B cell (primary cell): ENCODE data around the gene XXYLT1. TPM values are rescaled to one million over a fixed set of nuclear protein-coding genes. Genes with fewer than 3 reads are reported as not detected.

Experiments used
- ATAC-seq: fragments of 200-7000 bp; cut with Tn5 transposase; one replicate; pipeline ENCODE4 v1.10.0; 2021; ENCODE audit warnings: low read depth, mild to moderate bottlenecking, moderate number of reproducible peaks, moderate library complexity
- CTCF ChIA-PET: fragments of 350-600 bp; sonication (Branson Sonifier 250); formaldehyde crosslinking; loops from one replicate; lab custom pipeline; 2021; ENCODE audit warnings: antibody characterized with exemption, inconsistent platforms; lab: Charles Lee
- POLR2A ChIA-PET: fragments of 350-600 bp; sonication (Branson Sonifier 250); formaldehyde crosslinking; loops from one replicate; lab custom pipeline; 2021; ENCODE audit warnings: antibody characterized with exemption; lab: Charles Lee
- DNase-seq: peaks from one replicate; pipeline ENCODE4 v3.0.0; 2013
- H2AFZ ChIP-seq: 2 replicates; pipeline ENCODE4 v1.6.1; 2012; ENCODE audit warnings: mild to moderate bottlenecking, low read depth, low read length; ENCODE audit not compliant: insufficient read depth, poor library complexity, severe bottlenecking
- H3K27ac ChIP-seq, 2 donors: 1 replicate in 1 of 2; 2 replicates in 1 of 2; pipeline ENCODE4 v1.5.1; 2012 to 2013; ENCODE audit warnings: low read length in 2 of 2, mild to moderate bottlenecking in 2 of 2, moderate library complexity in 1 of 2
- H3K27me3 ChIP-seq, 4 experiments: fragments of 200-600 bp in 1 of 4; sonication (generic) in 1 of 4; replicated peaks in 1 of 4; 1 replicate in 2 of 4; 2 replicates in 2 of 4; pipeline versions ENCODE4 v1.6.1 to v1.7.0; 2013 to 2016; ENCODE audit warnings: low read length in 3 of 4, mild to moderate bottlenecking in 2 of 4, mixed read lengths in 1 of 4, moderate library complexity in 1 of 4; ENCODE audit not compliant: insufficient read depth in 4 of 4, control insufficient read depth in 3 of 4; ENCODE audit errors: control extremely low read depth in 1 of 4
- H3K36me3 ChIP-seq, 2 experiments: replicated peaks in 1 of 2; 1 replicate in 1 of 2; 2 replicates in 1 of 2; pipeline versions ENCODE4 v1.6.1 to v1.7.1; 2013; ENCODE audit warnings: low read length in 1 of 2; ENCODE audit not compliant: insufficient read depth in 2 of 2, control insufficient read depth in 1 of 2; ENCODE audit errors: control extremely low read depth in 1 of 2, extremely low read depth in 1 of 2
- H3K4me1 ChIP-seq, 2 donors: fragments of 200-600 bp in 1 of 2; sonication (generic) in 1 of 2; 1 replicate in 1 of 2; 2 replicates in 1 of 2; pipeline versions ENCODE4 v1.5.1 to v1.6.1; 2013 to 2017; ENCODE audit warnings: low read length in 2 of 2; ENCODE audit not compliant: control insufficient read depth in 2 of 2, insufficient read depth in 2 of 2
- H3K4me2 ChIP-seq: replicated peaks from 2 replicates; pipeline ENCODE3; 2012; ENCODE audit warnings: mild to moderate bottlenecking, low read depth, low read length; ENCODE audit not compliant: poor library complexity, severe bottlenecking
- H3K4me3 ChIP-seq, 5 experiments: fragments of 200-600 bp in 1 of 5; sonication (generic) in 1 of 5; 1 replicate in 3 of 5; 2 replicates in 2 of 5; pipeline versions ENCODE4 v1.5.1 to v1.7.0; 2011 to 2016; ENCODE audit warnings: low read length in 4 of 5, mild to moderate bottlenecking in 4 of 5, low read depth in 2 of 5, control low read depth in 1 of 5, moderate library complexity in 1 of 5; ENCODE audit not compliant: insufficient read depth in 1 of 5; ENCODE audit errors: control extremely low read depth in 1 of 5, extremely low read depth in 1 of 5
- H3K79me2 ChIP-seq: fragments of 200-600 bp; sonication (generic); one replicate; pipeline ENCODE4 v1.6.0; 2016; ENCODE audit warnings: low read length; ENCODE audit not compliant: control insufficient read depth, insufficient read depth
- H3K9ac ChIP-seq: fragments of 200-600 bp; sonication (generic); 2 replicates; pipeline ENCODE4 v1.6.1; 2017; ENCODE audit warnings: mild to moderate bottlenecking, low read length, moderate library complexity
- H3K9me3 ChIP-seq, 3 donors: one replicate each; pipeline versions ENCODE4 v1.6.1 to v1.7.1; 2013; ENCODE audit warnings: low read length in 2 of 3; ENCODE audit not compliant: control insufficient read depth in 2 of 3, insufficient read depth in 1 of 3; ENCODE audit errors: control extremely low read depth in 1 of 3
- H4K20me1 ChIP-seq: 2 replicates; pipeline ENCODE4 v1.6.0; 2012; ENCODE audit warnings: mild to moderate bottlenecking, low read length; ENCODE audit not compliant: insufficient read depth, control insufficient read depth, poor library complexity, severe bottlenecking
- H3K27ac Mint-ChIP-seq: one replicate; pipeline ENCODE4 v1.8.0; 2021; ENCODE audit warnings: mixed read lengths
- H3K27me3 Mint-ChIP-seq: one replicate; pipeline ENCODE4 v1.8.0; 2021; ENCODE audit warnings: mixed read lengths
- H3K4me1 Mint-ChIP-seq: one replicate; pipeline ENCODE4 v1.8.0; 2021; ENCODE audit warnings: mixed read lengths
- H3K4me3 Mint-ChIP-seq: one replicate; pipeline ENCODE4 v1.8.0; 2021; ENCODE audit warnings: mixed read lengths
- H3K9me3 Mint-ChIP-seq: one replicate; pipeline ENCODE4 v1.8.0; 2022; ENCODE audit warnings: mixed read lengths; ENCODE audit not compliant: insufficient read depth
- EZH2 ChIP-seq: IDR thresholded peaks from 2 replicates; pipeline ENCODE4 v1.6.1; 2012; ENCODE audit warnings: borderline replicate concordance, low read depth, mild to moderate bottlenecking, moderate library complexity, low read length; ENCODE audit not compliant: insufficient read depth, poor library complexity, severe bottlenecking
- WGBS: methylation state at CpG from one replicate; pipeline ENCODE4 v1.1.5; 2013; ENCODE audit warnings: missing lambda C conversion rate; ENCODE audit not compliant: insufficient coverage; 5-methylcytosine and 5-hydroxymethylcytosine counted together
- intact Hi-C: fragments of 100-400 bp; cut with micrococcal nuclease; formaldehyde crosslinking; loops from one replicate; pipeline ENCODE4 v1.10.0; 2022
- polyA plus RNA-seq: library from polyadenylated mRNA; depleted of rRNA; stranded (reverse); fragments of >200 nt; gene quantifications from 2 replicates; pipeline ENCODE4 v1.2.3, GENCODE V29; 2012
- total RNA-seq, 2 donors: library from RNA; stranded (reverse); fragments of 120-200 nt in 1 of 2; gene quantifications; 1 replicate in 1 of 2; 2 replicates in 1 of 2; pipeline versions ENCODE4 v1.2.3 to v1.2.4, GENCODE V29; 2013 to 2022
- TF ChIP-seq, protein P1 (sequence below): fragments of 200-600 bp; IDR thresholded peaks from one replicate; pipeline ENCODE4 v1.8.0; 2022; ENCODE audit warnings: antibody characterized with exemption, mild to moderate bottlenecking

Gene XXYLT1
- total and polyA plus RNA-seq, 2 donors (not counting 1 experiment from before 2014, with no cell fraction given), result 2.6 to 11.2 TPM

DNA sequence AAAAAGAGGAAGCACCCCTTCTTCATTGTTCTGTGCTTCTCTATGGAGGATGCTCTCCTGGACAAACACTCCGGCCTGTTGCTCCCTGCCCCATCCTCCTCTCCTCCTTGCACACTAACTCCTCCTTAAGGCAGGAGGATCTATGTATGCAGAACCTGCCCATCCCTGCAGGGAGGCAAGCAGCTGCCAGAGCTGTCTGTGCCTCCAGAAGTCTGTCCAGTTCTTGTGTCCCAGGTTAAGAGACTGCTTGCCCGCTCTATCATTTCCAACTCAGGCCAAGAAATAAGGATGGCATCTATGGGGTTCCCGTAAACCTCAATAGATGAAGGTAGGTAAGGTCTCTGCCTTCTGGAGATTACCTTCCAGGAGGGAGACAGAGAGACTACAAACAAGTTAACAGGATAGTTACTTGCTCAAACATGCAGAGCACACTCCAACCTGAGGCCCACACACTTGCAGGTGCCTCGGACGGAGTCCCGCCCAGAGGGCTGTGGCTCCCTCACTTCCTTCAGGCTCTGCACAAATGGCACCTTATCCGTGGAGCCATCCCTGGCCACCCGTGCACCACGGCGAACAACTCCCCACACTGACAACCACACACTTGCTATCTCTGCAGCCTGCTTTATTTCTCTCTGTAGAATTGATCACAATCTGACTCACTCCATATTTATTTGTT is 6.9 kb downstream of the XXYLT1 start:
- Mint-ChIP-seq H3K4me3 (no peak overlapping the region), H3K27me3 (no peaks in the 10 kb centered on the region)

More for the DNA sequence above, 6.9 kb downstream of the XXYLT1 start:
- peaks cover 9% of the 10 kb centered on the region for H3K79me2 ChIP-seq
- no peak overlapping the region for H3K27ac Mint-ChIP-seq
- TF ChIP-seq EZH2, result no peak
- TF ChIP-seq, protein P1, sequence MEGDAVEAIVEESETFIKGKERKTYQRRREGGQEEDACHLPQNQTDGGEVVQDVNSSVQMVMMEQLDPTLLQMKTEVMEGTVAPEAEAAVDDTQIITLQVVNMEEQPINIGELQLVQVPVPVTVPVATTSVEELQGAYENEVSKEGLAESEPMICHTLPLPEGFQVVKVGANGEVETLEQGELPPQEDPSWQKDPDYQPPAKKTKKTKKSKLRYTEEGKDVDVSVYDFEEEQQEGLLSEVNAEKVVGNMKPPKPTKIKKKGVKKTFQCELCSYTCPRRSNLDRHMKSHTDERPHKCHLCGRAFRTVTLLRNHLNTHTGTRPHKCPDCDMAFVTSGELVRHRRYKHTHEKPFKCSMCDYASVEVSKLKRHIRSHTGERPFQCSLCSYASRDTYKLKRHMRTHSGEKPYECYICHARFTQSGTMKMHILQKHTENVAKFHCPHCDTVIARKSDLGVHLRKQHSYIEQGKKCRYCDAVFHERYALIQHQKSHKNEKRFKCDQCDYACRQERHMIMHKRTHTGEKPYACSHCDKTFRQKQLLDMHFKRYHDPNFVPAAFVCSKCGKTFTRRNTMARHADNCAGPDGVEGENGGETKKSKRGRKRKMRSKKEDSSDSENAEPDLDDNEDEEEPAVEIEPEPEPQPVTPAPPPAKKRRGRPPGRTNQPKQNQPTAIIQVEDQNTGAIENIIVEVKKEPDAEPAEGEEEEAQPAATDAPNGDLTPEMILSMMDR, result no peak
- ChIA-PET POLR2A (no interaction called here), CTCF (interaction anchor here (1.9 to 3.9 kb wide), 3 partner anchors 576 to 581 kb away, joined by 5 to 68 read pairs (median 6); no protein-coding TSS in a partner anchor)
- H3K36me3 ChIP-seq, result no peaks in the 10 kb centered on the region
- H3K4me1 Mint-ChIP-seq, result peaks cover 10% of the 10 kb centered on the region
- no peak overlapping the region for H2AFZ ChIP-seq
- no peak overlapping the region for H3K4me2 ChIP-seq
- H3K9ac ChIP-seq, result no peak overlapping the region
- H4K20me1 ChIP-seq, result no peaks in the 10 kb centered on the region
- no peaks in the 10 kb centered on the region for H3K9me3 Mint-ChIP-seq
- H3K9me3 ChIP-seq, result no peaks in the 10 kb centered on the region
- DNase-seq (no peak), ATAC-seq (no peak)
- 96% methylated on average over 10 of the region's 10 CpGs for WGBS
- H3K27me3 ChIP-seq, result no peaks in the 10 kb centered on the region
- H3K27ac ChIP-seq, result no peak overlapping the region
- H3K4me1 ChIP-seq, result peaks cover 15 to 19% of the 10 kb centered on the region in 2 donors
- intact Hi-C loops, result no loop called here
- no peak overlapping the region for H3K4me3 ChIP-seq
